ENCODE measurements around the gene ANKIB1. TPM values are rescaled to one million over a fixed set of nuclear protein-coding genes. Genes with fewer than 3 reads are reported as not detected.

Gene ANKIB1
- polyA plus RNA-seq, 2 of the 4 experiments (the other 2 are of a cell fraction) = 20.7 to 59.5 TPM

DNA sequence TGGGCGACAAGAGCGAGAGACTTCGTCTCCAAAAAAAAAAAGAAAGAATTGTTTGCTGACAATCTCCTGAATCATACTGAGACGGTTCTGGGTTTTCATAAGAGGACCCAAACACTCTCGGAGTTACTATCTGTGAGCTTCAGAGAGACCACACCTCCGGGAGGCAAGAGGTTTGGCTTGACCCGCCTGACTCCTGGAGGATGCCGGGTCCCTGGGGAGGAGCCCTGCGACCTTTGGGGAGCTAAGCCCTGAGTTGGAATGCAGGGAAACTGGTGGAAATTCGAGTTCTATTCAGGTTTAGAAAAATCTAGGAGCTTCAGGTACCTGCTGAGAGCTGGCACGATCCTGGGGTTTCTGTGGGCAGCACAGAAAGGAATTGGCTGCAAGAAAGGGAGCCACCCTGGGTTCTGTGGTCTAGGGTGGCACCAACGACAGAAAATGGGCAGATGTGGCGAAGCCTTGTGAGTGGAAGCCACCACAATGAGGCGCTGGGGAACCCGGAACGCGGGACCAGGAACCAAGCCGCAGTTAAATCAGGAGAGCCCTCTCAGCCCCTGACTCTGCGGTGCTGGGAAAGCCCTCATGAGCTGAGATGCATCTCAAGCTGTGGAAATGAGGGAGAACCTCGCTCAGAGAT lies 179.7 kb downstream of the ANKIB1 start:
- POLR2A ChIA-PET = interaction anchor here (0.9 to 1.4 kb wide), 2 partner anchors 22 to 180 kb away, joined by 5 to 10 read pairs; partner anchors contain the start of genes ANKIB1, GATAD1 and KRIT1
- H3K9me3 ChIP-seq = no peaks in the 10 kb centered on the region
- 4% methylated on average over 20 of the region's 20 CpGs for WGBS (ENCODE audit: missing lambda C conversion rate)
- peak; percentile 62 to 66 for DNase-seq (ENCODE audit: low read depth in 1 of 2, low spot score in 1 of 2)
- TF ChIP-seq RAD21 (conservative IDR thresholded peaks at IDR 0.05 in 1 of 2, IDR thresholded peaks at IDR 0.05 in 1 of 2) (peak; percentile 33 to 34; a peak in 2 of 5 replicates), BHLHE40 (IDR thresholded peaks at IDR 0.05; ENCODE audit: low read depth, low read length) (no peak), HOXA7 (CRISPR knock-in tag; IDR thresholded peaks at IDR 0.05) (no peak)
- TF ChIP-seq, protein P1, sequence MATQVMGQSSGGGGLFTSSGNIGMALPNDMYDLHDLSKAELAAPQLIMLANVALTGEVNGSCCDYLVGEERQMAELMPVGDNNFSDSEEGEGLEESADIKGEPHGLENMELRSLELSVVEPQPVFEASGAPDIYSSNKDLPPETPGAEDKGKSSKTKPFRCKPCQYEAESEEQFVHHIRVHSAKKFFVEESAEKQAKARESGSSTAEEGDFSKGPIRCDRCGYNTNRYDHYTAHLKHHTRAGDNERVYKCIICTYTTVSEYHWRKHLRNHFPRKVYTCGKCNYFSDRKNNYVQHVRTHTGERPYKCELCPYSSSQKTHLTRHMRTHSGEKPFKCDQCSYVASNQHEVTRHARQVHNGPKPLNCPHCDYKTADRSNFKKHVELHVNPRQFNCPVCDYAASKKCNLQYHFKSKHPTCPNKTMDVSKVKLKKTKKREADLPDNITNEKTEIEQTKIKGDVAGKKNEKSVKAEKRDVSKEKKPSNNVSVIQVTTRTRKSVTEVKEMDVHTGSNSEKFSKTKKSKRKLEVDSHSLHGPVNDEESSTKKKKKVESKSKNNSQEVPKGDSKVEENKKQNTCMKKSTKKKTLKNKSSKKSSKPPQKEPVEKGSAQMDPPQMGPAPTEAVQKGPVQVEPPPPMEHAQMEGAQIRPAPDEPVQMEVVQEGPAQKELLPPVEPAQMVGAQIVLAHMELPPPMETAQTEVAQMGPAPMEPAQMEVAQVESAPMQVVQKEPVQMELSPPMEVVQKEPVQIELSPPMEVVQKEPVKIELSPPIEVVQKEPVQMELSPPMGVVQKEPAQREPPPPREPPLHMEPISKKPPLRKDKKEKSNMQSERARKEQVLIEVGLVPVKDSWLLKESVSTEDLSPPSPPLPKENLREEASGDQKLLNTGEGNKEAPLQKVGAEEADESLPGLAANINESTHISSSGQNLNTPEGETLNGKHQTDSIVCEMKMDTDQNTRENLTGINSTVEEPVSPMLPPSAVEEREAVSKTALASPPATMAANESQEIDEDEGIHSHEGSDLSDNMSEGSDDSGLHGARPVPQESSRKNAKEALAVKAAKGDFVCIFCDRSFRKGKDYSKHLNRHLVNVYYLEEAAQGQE (IDR thresholded peaks at IDR 0.05) = no peak
- TF ChIP-seq, protein P2, sequence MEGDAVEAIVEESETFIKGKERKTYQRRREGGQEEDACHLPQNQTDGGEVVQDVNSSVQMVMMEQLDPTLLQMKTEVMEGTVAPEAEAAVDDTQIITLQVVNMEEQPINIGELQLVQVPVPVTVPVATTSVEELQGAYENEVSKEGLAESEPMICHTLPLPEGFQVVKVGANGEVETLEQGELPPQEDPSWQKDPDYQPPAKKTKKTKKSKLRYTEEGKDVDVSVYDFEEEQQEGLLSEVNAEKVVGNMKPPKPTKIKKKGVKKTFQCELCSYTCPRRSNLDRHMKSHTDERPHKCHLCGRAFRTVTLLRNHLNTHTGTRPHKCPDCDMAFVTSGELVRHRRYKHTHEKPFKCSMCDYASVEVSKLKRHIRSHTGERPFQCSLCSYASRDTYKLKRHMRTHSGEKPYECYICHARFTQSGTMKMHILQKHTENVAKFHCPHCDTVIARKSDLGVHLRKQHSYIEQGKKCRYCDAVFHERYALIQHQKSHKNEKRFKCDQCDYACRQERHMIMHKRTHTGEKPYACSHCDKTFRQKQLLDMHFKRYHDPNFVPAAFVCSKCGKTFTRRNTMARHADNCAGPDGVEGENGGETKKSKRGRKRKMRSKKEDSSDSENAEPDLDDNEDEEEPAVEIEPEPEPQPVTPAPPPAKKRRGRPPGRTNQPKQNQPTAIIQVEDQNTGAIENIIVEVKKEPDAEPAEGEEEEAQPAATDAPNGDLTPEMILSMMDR (IDR thresholded peaks at IDR 0.05) = peak; percentile 31; the same call in 2 of the 3 replicates
- H3K4me3 ChIP-seq = peak overlapping the region; percentile 50
- peak overlapping the region; percentile 10 to 82; a peak in 5 of 6 replicates for H3K27ac ChIP-seq
- CTCF ChIA-PET = interaction anchor here (0.6 to 7.1 kb wide), 13 partner anchors 9 to 590 kb away, joined by 3 to 98 read pairs (median 5); partner anchors contain the start of gene GATAD1
- FAIRE-seq = no peak
- H3K4me1 ChIP-seq = peaks cover 3% of the 10 kb centered on the region; the same call in 1 of the 3 replicates
- peak; percentile 81 for ATAC-seq
- peak overlapping the region; percentile 93 for H3K4me2 ChIP-seq

GRCh38 chr7:92427193-92427592 lies 181.4 kb downstream of the ANKIB1 start:
- Histone ChIP-seq H3K4me3 (no peak overlapping the region), H3K9me3 (no peaks in the 10 kb centered on the region), H3K4me2 (no peak overlapping the region), H3K4me1 (peaks cover 3% of the 10 kb centered on the region; the same call in 1 of the 3 replicates), H3K27ac (no peak overlapping the region)
- FAIRE-seq = no peak
- DNase-seq (ENCODE audit: low read depth in 1 of 2, low spot score in 1 of 2) = no peak
- POLR2A ChIA-PET = interaction anchor here (0.7 kb wide), 1 partner anchor 143 kb away, joined by 5 read pairs; no protein-coding TSS in a partner anchor
- 96% methylated on average over 3 of the region's 3 CpGs for WGBS (ENCODE audit: missing lambda C conversion rate)
- CTCF ChIA-PET = interaction anchor here (6.1 to 7.1 kb wide), 2 partner anchors 13 to 20 kb away, joined by 63 to 98 read pairs; partner anchors contain the start of gene GATAD1
- TF ChIP-seq KDM1A (IDR thresholded peaks at IDR 0.05; ENCODE audit: low read depth) (no peak), NR3C1 (IDR thresholded peaks at IDR 0.05) (no peak), TP53 (CRISPR knock-in tag; IDR thresholded peaks at IDR 0.05) (no peak), ESRRA (IDR thresholded peaks at IDR 0.05; ENCODE audit: borderline replicate concordance, low read length) (no peak), EHMT2 (IDR thresholded peaks at IDR 0.05; ENCODE audit: low read depth) (no peak), ELK1 (IDR thresholded peaks at IDR 0.05; ENCODE audit: low read depth, low read length) (no peak)
- TF ChIP-seq, protein P3, sequence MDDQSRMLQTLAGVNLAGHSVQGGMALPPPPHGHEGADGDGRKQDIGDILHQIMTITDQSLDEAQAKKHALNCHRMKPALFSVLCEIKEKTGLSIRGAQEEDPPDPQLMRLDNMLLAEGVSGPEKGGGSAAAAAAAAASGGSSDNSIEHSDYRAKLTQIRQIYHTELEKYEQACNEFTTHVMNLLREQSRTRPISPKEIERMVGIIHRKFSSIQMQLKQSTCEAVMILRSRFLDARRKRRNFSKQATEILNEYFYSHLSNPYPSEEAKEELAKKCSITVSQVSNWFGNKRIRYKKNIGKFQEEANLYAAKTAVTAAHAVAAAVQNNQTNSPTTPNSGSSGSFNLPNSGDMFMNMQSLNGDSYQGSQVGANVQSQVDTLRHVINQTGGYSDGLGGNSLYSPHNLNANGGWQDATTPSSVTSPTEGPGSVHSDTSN (IDR thresholded peaks at IDR 0.05) = no peak
- TF ChIP-seq, protein P4, sequence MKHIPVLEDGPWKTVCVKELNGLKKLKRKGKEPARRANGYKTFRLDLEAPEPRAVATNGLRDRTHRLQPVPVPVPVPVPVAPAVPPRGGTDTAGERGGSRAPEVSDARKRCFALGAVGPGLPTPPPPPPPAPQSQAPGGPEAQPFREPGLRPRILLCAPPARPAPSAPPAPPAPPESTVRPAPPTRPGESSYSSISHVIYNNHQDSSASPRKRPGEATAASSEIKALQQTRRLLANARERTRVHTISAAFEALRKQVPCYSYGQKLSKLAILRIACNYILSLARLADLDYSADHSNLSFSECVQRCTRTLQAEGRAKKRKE (CRISPR knock-in tag; IDR thresholded peaks at IDR 0.05; ENCODE audit: low read depth) = no peak
- TF ChIP-seq, protein P5, sequence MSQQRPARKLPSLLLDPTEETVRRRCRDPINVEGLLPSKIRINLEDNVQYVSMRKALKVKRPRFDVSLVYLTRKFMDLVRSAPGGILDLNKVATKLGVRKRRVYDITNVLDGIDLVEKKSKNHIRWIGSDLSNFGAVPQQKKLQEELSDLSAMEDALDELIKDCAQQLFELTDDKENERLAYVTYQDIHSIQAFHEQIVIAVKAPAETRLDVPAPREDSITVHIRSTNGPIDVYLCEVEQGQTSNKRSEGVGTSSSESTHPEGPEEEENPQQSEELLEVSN (IDR thresholded peaks at IDR 0.05; ENCODE audit: borderline replicate concordance, low read depth) = no peak
- ATAC-seq = no peak

All from A549 (cell line).